Measurements from ENCODE around the gene PRKD2. TPM values are rescaled to one million over a fixed set of nuclear protein-coding genes. Genes with fewer than 3 reads are reported as not detected.

The PRKD2 gene
- total and polyA plus RNA-seq, 2 experiments from 2014 or later: 15.6 to 37.9 TPM

GRCh38 chr19:46726971-46727501 is 10.1 kb upstream of the PRKD2 start:
- Histone ChIP-seq H4K20me1 (ENCODE audit: insufficient read depth, poor library complexity, severe bottlenecking) (peaks cover 15% of the 10 kb centered on the region), H3K27me3 (no peaks in the 10 kb centered on the region), H2AFZ (no peak overlapping the region), H3K4me3 (no peak overlapping the region), H3K4me1 (ENCODE audit: insufficient read depth) (no peaks in the 10 kb centered on the region), H3K9me3 (ENCODE audit: low read depth) (no peaks in the 10 kb centered on the region), H3K27ac (no peak overlapping the region), H3K4me2 (no peak overlapping the region), H3K9me2 (replicated peaks; ENCODE audit: insufficient read depth) (no peaks in the 10 kb centered on the region), H3K36me3 (replicated peaks; ENCODE audit: insufficient read depth, low read depth) (no peaks in the 10 kb centered on the region), H3K79me2 (peaks cover 7% of the 10 kb centered on the region)
- WGBS (ENCODE audit: low lambda C conversion rate, missing lambda C conversion rate): 86% methylated on average over 14 of the region's 14 CpGs
- TF ChIP-seq CTCF (IDR thresholded peaks at IDR 0.05; ENCODE audit: poor library complexity): no peak
- TF ChIP-seq EZH2 (IDR thresholded peaks at IDR 0.05; ENCODE audit: borderline replicate concordance): no peak
- TF ChIP-seq EZH2phosphoT487 (IDR thresholded peaks at IDR 0.05; ENCODE audit: low read depth, severe bottlenecking, unreplicated experiment): no peak
- no peak for DNase-seq (ENCODE audit: low spot score)

GRCh38 chr19:46726551-46726950 is 9.6 kb upstream of the PRKD2 start:
- 94% methylated on average over 10 of the region's 10 CpGs for WGBS (ENCODE audit: low lambda C conversion rate, missing lambda C conversion rate)
- Histone ChIP-seq H4K20me1 (ENCODE audit: insufficient read depth, poor library complexity, severe bottlenecking) (peaks cover 12% of the 10 kb centered on the region), H3K27ac (no peak overlapping the region)

GRCh38 chr19:46725859-46726393 is 9.0 kb upstream of the PRKD2 start:
- no peak overlapping the region for H2AFZ ChIP-seq
- TF ChIP-seq EZH2 (IDR thresholded peaks at IDR 0.05; ENCODE audit: borderline replicate concordance) (no peak), EZH2phosphoT487 (IDR thresholded peaks at IDR 0.05; ENCODE audit: low read depth, severe bottlenecking, unreplicated experiment) (no peak), CTCF (IDR thresholded peaks at IDR 0.05; ENCODE audit: poor library complexity) (no peak)
- no peak overlapping the region for H3K4me3 ChIP-seq
- H3K4me1 ChIP-seq (ENCODE audit: insufficient read depth): no peaks in the 10 kb centered on the region
- no peaks in the 10 kb centered on the region for H3K27me3 ChIP-seq
- no peaks in the 10 kb centered on the region for H3K9me3 ChIP-seq (ENCODE audit: low read depth)
- peaks cover 7% of the 10 kb centered on the region for H4K20me1 ChIP-seq (ENCODE audit: insufficient read depth, poor library complexity, severe bottlenecking)
- no peaks in the 10 kb centered on the region for H3K9me2 ChIP-seq (replicated peaks; ENCODE audit: insufficient read depth)
- H3K79me2 ChIP-seq: peaks cover 7% of the 10 kb centered on the region
- no peak for DNase-seq (ENCODE audit: low spot score)
- H3K36me3 ChIP-seq (replicated peaks; ENCODE audit: insufficient read depth, low read depth): no peaks in the 10 kb centered on the region
- 83% methylated on average over 9 of the region's 9 CpGs for WGBS (ENCODE audit: low lambda C conversion rate, missing lambda C conversion rate)
- H3K4me2 ChIP-seq: no peak overlapping the region
- H3K27ac ChIP-seq: no peak overlapping the region

More at GRCh38 chr19:46726551-46726950, 9.6 kb upstream of the PRKD2 start:
- peaks cover 7% of the 10 kb centered on the region for H3K79me2 ChIP-seq
- no peak for TF ChIP-seq EZH2 (IDR thresholded peaks at IDR 0.05; ENCODE audit: borderline replicate concordance)
- no peak for TF ChIP-seq EZH2phosphoT487 (IDR thresholded peaks at IDR 0.05; ENCODE audit: low read depth, severe bottlenecking, unreplicated experiment)
- no peak for TF ChIP-seq CTCF (IDR thresholded peaks at IDR 0.05; ENCODE audit: poor library complexity)
- no peak overlapping the region for H3K4me2 ChIP-seq
- no peak for DNase-seq (ENCODE audit: low spot score)
- H2AFZ ChIP-seq: no peak overlapping the region
- H3K4me1 ChIP-seq (ENCODE audit: insufficient read depth): no peaks in the 10 kb centered on the region
- H3K9me2 ChIP-seq (replicated peaks; ENCODE audit: insufficient read depth): no peaks in the 10 kb centered on the region
- H3K9me3 ChIP-seq (ENCODE audit: low read depth): no peaks in the 10 kb centered on the region
- no peaks in the 10 kb centered on the region for H3K36me3 ChIP-seq (replicated peaks; ENCODE audit: insufficient read depth, low read depth)
- no peak overlapping the region for H3K4me3 ChIP-seq
- no peaks in the 10 kb centered on the region for H3K27me3 ChIP-seq
